Middle frontal gyrus (tissue), 1 donor: ENCODE data around the gene ZFP14.
"Not testable (repeated sequence)": the region's sequence is repeated elsewhere in the genome, so short reads cannot be mapped to it uniquely, and the experiment has no call there.

Source experiments
- DNase-seq: peaks from one replicate; pipeline ENCODE4 v3.0.0-alpha.2; 2015; ENCODE audit warnings: low spot score; ENCODE audit errors: extremely low spot score

The ZFP14 gene

DNA sequence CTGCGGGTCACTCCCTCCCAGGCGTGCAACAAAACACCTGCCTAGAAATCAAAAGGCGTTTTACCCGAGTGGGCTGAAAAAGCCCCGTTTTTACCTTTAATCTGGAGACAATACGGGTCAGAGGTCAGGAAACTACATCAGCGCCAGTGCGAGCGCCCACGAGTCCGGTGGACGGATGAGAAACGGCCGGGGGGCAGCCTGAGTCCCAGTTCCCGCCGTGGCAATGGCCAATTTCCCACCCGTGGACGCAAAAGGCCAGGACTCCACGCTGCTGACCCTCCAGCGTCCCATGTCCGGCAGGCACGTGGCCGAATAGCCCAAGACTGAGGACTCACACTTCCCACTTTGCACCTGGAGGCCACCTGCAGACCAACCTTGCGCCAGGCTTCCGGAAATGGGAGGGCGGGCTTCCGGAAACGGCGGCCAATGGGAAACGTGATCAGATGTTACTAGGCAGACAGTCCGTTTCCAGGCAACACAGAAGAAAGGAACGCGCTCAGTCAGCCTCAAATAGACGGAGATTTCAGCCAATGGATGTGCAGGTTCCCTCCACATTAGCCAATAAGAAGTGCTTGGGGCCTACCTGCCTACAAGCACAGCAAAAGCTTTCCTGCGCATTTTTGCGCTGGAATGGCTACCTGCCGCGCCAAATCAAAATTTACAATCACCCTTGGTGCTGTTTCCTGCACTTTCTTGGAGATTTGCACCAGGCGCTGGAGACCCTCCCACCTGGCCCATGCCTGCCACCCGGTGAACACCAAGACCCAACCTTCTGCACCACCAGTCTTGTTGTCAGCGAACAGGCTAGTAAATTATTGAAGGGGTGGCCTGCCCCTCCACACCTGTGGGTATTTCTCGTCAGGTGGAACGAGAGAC is 47.4 kb downstream of the ZFP14 start:
- peak; percentile 92 for DNase-seq

DNA sequence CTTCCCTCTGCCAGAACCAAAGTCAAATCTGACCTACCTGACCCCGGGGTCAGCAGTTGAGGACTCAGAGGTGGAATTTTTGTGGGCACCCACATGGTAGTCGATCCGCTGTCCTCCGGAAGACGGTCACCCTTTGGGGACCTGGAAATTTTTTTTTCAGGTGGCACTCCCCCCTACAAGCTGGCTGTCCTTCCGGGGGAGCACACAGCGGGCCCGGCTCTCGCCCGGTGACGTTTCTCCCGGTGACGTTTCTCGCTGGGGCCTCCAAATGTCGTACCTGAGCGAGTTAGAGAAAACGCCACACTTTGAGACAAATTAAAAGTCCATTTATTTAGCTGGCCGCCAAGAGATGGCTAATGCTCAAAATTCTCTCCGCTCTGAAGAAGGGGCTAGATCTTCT is 48.8 kb downstream of the ZFP14 start:
- DNase-seq = no peak

DNA sequence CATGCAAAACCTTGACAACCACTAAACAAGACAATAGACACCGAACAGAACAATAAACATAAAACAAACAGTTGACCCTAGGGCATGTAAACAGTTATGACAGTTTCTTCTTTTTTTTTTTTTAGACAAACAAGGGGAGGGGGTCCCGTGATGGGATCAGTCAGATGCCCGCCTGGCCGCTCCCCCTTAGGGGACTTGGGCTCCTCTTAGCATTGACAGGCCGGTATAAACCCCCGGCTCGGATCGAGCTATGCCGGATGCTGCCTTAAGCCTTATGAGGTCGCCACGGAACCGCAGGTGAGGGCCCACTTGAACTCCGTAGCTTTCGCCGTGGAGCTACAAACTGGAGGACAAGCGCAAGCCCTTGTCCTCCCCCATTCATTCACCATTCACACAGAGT is 49.5 kb downstream of the ZFP14 start:
- DNase-seq = not testable (repeated sequence)

DNA sequence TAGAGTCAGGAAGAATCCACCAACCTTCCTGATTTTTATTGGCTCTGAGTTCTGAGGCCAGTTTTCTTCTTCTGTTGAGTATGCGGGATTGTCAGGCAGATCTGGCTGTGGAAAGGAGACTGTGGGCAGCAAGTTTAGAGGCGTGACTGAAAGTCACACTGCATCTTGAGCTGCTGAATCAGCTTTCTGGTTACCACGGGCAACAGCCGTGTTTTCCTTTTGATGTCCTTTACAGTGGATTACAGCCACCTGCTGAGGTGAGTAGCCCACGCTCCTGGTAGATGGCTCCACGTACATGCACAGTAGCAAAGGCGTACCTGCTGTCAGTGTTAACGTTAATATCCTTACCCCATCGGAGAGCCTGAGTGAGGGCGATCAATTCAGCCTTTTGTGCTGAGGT is 52.4 kb downstream of the ZFP14 start:
- not testable (repeated sequence) for DNase-seq

DNA sequence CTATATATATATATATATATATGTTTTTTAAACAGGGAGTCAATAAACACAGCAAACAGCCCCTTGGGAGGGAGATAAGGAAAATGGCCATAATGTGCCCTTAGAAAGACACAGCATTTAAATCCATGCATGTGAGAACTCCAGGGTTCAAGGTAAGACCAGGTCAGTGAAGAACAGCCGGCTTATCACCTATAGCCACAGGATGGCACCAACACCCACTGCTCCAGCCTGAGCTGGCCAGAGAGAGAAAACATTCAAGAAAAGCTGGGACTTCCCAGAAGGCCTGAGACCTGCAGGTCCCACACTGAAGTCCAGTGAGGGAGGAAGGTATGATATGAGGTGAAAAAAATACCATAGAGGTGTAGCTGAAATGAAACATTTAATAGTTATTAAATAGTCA is 63.8 kb downstream of the ZFP14 start:
- not testable (repeated sequence) for DNase-seq

DNA sequence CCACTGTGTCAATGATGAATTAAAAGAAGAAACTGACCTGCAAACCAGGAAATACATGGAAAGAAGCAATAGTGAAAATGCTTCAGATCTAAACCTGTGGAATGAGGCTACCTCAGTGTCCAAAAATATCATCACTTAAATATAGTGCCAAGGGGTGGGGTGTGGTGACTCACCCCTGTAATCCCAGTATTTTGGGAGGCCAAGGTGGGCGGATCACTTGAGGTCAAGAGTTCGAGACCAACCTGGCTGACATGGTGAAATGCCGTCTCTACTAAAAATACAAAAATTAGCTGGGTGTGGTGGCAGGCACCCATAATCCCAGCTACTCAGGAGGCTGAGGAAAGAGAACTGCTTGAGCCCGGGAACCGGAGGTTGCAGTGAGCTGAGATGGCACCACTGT is 64.9 kb downstream of the ZFP14 start:
- DNase-seq = not testable (repeated sequence)

DNA sequence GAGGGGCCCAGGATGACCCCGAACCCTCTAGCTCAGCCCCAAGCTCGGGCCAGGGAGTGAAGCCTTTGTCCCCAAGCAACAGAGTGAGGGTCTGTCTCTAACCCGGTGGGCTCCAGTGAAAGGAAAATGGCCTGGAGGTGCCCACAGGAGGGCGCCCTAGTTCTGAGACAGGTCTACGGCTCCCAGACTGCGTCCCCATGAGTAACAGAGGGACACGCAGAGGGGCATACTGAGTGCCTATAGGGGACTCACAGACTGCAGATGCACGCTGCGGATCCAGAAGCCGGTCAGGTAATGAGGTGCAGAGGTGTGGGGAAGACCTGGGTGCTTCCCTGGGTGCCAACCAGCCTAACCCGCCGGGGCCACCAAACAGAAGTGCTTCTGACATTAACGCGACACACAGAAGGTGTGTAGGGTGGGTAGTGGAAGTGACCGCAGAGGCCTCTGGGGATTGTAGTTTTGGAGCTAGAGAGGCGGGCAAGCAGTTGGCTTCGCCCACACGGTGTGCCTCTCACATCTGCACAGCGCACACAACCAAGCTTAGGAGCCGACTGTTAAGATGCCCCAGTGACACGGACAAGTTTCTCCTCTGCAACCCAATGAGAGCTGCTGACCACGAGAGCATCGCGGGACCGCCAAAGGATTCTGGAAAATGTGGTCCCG is 67.8 kb downstream of the ZFP14 start:
- DNase-seq = not testable (repeated sequence)

DNA sequence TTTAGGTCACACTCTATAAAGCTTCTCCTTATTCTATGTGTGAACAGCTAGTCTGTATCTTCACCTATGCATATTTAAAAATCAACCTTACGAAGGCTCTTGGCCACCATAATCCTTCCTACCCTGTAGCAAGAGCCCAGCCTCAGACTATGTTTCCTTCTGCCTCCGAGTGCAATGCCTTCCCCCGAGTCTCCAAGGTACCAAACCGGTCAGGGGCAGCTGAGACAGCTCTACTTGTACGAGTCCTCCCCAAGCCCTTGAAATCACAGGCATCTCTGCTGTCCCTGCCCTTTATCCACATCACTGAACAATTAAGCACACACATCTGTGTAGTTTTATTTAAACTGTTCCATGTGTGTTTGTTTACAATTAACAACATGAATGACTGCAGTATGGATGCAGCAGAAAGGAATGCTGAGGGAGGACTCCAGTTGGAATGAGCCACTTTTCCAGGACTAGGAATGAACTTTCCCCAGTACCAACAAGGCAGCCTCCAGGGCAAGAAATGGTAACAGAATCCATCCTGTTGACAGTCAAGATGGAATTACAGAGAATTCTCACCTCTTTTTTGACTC is 68.5 kb downstream of the ZFP14 start:
- DNase-seq = not testable (repeated sequence)

DNA sequence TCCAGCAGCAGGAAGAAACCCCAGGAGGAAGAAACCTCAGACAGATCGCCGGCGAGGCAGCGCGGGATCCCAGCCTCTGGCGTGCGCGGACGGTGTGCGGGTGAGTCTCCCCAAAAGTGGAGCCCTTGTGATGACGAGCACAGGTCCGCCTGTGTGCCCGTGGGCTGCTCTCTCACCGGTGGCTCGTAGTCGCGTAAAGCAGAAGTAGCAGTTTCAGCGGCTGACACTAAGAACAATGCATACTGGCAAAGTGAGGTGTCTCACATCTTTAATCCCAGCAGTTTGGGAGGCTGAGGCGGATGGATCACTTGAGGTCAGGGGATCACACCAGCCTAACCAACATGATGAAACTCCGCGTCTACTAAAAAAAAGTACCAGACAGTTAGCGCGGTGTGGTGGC is 69.2 kb downstream of the ZFP14 start:
- DNase-seq = not testable (repeated sequence)

DNA sequence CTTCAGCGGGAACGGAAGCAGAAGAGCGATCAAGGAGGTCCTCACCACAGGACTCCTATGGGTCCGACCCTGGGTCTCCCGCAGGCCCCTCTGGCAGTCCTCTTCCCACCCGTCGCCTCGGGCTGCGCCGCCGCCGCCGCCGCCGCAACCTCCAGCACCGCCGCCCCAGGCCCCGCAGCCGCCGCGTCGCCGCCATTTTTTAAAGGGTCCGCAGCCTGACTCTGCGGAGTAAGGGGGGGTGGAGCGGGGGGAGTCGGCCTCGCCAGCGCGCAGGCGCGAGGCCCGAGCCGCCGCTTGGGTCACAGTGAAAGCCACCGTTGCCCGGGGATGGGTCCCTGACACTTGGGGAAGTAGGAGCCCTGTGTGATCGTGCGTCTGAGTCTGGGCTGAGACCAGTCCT is 69.7 kb downstream of the ZFP14 start:
- not testable (repeated sequence) for DNase-seq

DNA sequence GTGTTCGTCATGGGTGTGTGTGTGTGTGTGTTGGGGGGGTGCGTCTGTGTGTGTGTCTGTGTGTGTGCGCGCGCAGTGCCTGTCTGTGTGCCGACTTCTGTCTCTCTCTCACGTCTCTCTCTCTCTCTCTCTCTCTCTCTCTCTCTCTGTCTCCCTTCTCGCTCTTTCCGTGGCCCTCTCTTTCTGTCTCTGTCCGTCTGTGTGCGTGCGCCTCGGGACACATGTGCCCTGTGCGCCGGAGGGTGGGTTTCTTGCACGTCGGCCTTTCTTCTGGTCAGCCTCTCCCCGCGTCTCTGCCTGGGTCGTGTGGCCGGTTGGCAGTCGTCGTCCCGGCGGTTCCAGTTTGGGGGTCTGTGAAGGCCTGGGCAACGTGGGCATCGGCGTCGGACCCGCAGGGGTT is 86.7 kb downstream of the ZFP14 start:
- not testable (repeated sequence) for DNase-seq
